H9 (cell line): Measurements from ENCODE around the gene LIPH. TPM values are rescaled to one million over a fixed set of nuclear protein-coding genes. Genes with fewer than 3 reads are reported as not detected.

Experiments used
- DNase-seq: peaks from one replicate; pipeline ENCODE4 v3.0.0-alpha.2; 2017
- H2AFZ ChIP-seq: one replicate; pipeline ENCODE4 v1.6.1; 2013; ENCODE audit warnings: mild to moderate bottlenecking, low read length, control low read depth, moderate library complexity
- H2AK5ac ChIP-seq: 2 replicates; pipeline ENCODE4 v1.6.1; 2013; ENCODE audit warnings: low read length, control low read depth, mixed read lengths; ENCODE audit not compliant: insufficient read length
- H2BK120ac ChIP-seq: one replicate; pipeline ENCODE4 v1.6.1; 2013; ENCODE audit warnings: low read depth, mild to moderate bottlenecking, low read length, control low read depth, inconsistent platforms; ENCODE audit not compliant: poor library complexity, severe bottlenecking
- H2BK12ac ChIP-seq: 2 replicates; pipeline ENCODE4 v1.6.1; 2013; ENCODE audit warnings: low read length, control low read depth, mixed read lengths, low read depth; ENCODE audit not compliant: insufficient read length
- H2BK15ac ChIP-seq: 2 replicates; pipeline ENCODE4 v1.6.1; 2013; ENCODE audit warnings: low read depth, low read length, control low read depth
- H2BK20ac ChIP-seq: one replicate; pipeline ENCODE4 v1.6.1; 2013; ENCODE audit warnings: low read depth, mild to moderate bottlenecking, low read length, control low read depth, inconsistent platforms; ENCODE audit not compliant: poor library complexity, severe bottlenecking
- H2BK5ac ChIP-seq: 2 replicates; pipeline ENCODE4 v1.6.1; 2013; ENCODE audit warnings: low read length, control low read depth, mixed read lengths; ENCODE audit not compliant: insufficient read length
- H3K14ac ChIP-seq: 2 replicates; pipeline ENCODE4 v1.6.1; 2013; ENCODE audit warnings: low read length, control low read depth; ENCODE audit not compliant: insufficient read depth
- H3K18ac ChIP-seq: 2 replicates; pipeline ENCODE4 v1.6.1; 2013; ENCODE audit warnings: low read depth, mild to moderate bottlenecking, mixed read lengths, low read length, control low read depth; ENCODE audit not compliant: insufficient read length
- H3K23ac ChIP-seq: 2 replicates; pipeline ENCODE4 v1.6.1; 2013; ENCODE audit warnings: low read length, control low read depth, mixed read lengths, low read depth; ENCODE audit not compliant: insufficient read length
- H3K23me2 ChIP-seq: 2 replicates; pipeline ENCODE4 v1.6.1; 2013; ENCODE audit warnings: low read depth, mild to moderate bottlenecking, mixed read lengths, low read length, control low read depth; ENCODE audit not compliant: insufficient read length, poor library complexity, severe bottlenecking
- H3K27ac ChIP-seq: 2 replicates; pipeline ENCODE4 v1.5.1; 2013; ENCODE audit warnings: low read length, control low read depth, mixed read lengths, low read depth; ENCODE audit not compliant: insufficient read length
- H3K27me3 ChIP-seq: 2 replicates; pipeline ENCODE4 v1.6.1; 2013; ENCODE audit warnings: low read length, control low read depth, inconsistent platforms; ENCODE audit not compliant: insufficient read depth
- H3K4ac ChIP-seq: 2 replicates; pipeline ENCODE4 v1.6.1; 2013; ENCODE audit warnings: low read depth, mild to moderate bottlenecking, control low read depth, inconsistent platforms, low read length, moderate library complexity
- H3K4me1 ChIP-seq: 2 replicates; pipeline ENCODE4 v1.6.1; 2013; ENCODE audit warnings: low read length, control low read depth, inconsistent platforms; ENCODE audit not compliant: insufficient read depth
- H3K4me2 ChIP-seq: 2 replicates; pipeline ENCODE4 v1.6.1; 2013; ENCODE audit warnings: low read length, control low read depth, mixed read lengths; ENCODE audit not compliant: insufficient read length, insufficient read depth
- H3K56ac ChIP-seq: 2 replicates; pipeline ENCODE4 v1.6.1; 2013; ENCODE audit warnings: low read depth, mild to moderate bottlenecking, mixed read lengths, low read length, control low read depth; ENCODE audit not compliant: insufficient read length
- H3K79me1 ChIP-seq: 2 replicates; pipeline ENCODE4 v1.6.1; 2013; ENCODE audit warnings: low read depth, mild to moderate bottlenecking, moderate library complexity, low read length, control low read depth, inconsistent platforms; ENCODE audit not compliant: insufficient read depth, poor library complexity, severe bottlenecking
- H3K79me2 ChIP-seq: 2 replicates; pipeline ENCODE4 v1.6.1; 2013; ENCODE audit warnings: low read length, control low read depth, inconsistent platforms; ENCODE audit not compliant: insufficient read depth
- H3K9ac ChIP-seq: 2 replicates; pipeline ENCODE4 v1.6.1; 2013; ENCODE audit warnings: low read length, control low read depth, mixed read lengths; ENCODE audit not compliant: insufficient read length; ENCODE audit errors: extremely low read depth
- H3K9me3 ChIP-seq: one replicate; pipeline ENCODE4 v1.6.1; 2013; ENCODE audit warnings: low read depth, low read length, inconsistent platforms; ENCODE audit not compliant: control insufficient read depth
- H3T11ph ChIP-seq: one replicate; pipeline ENCODE4 v1.6.1; 2013; ENCODE audit warnings: mild to moderate bottlenecking, low read length, control low read depth, inconsistent platforms
- H4K20me1 ChIP-seq: one replicate; pipeline ENCODE4 v1.6.1; 2013; ENCODE audit not compliant: control insufficient read depth, insufficient read length, insufficient read depth
- H4K5ac ChIP-seq: 2 replicates; pipeline ENCODE4 v1.6.1; 2013; ENCODE audit warnings: low read depth, mild to moderate bottlenecking, mixed read lengths, low read length, control low read depth; ENCODE audit not compliant: insufficient read length
- H4K8ac ChIP-seq: replicated peaks from 2 replicates; pipeline ENCODE4 v1.6.1; 2013; ENCODE audit warnings: low read length, control low read depth, mixed read lengths, low read depth; ENCODE audit not compliant: insufficient read length
- H4K91ac ChIP-seq: 2 replicates; pipeline ENCODE4 v1.6.1; 2013; ENCODE audit warnings: low read depth, mild to moderate bottlenecking, moderate library complexity, mixed read lengths, low read length, control low read depth; ENCODE audit not compliant: insufficient read length
- H3K27ac Mint-ChIP-seq, 3 experiments: 2 replicates in 2 of 3; 3 replicates in 1 of 3; pipeline ENCODE4 v1.8.0; 2020 to 2021; ENCODE audit warnings: mixed read lengths in 3 of 3, mild to moderate bottlenecking in 1 of 3, moderate library complexity in 1 of 3
- H3K27me3 Mint-ChIP-seq: 2 replicates; pipeline ENCODE4 v1.8.0; 2021; ENCODE audit warnings: low read depth, mild to moderate bottlenecking, moderate library complexity, mixed read lengths
- H3K36me3 Mint-ChIP-seq, 3 experiments: 2 replicates in 2 of 3; 3 replicates in 1 of 3; pipeline ENCODE4 v1.8.0; 2020 to 2021; ENCODE audit warnings: low read depth in 3 of 3, mixed read lengths in 3 of 3; ENCODE audit not compliant: insufficient read depth in 1 of 3
- H3K4me1 Mint-ChIP-seq, 2 experiments: 2 replicates each; pipeline ENCODE4 v1.8.0; 2020; ENCODE audit warnings: mixed read lengths in 2 of 2
- H3K4me3 Mint-ChIP-seq, 2 experiments: 2 replicates in 1 of 2; 3 replicates in 1 of 2; pipeline ENCODE4 v1.8.0; 2020 to 2021; ENCODE audit warnings: mild to moderate bottlenecking in 2 of 2, mixed read lengths in 2 of 2, moderate library complexity in 1 of 2
- H3K9me3 Mint-ChIP-seq, 2 experiments: 2 replicates in 1 of 2; 3 replicates in 1 of 2; pipeline ENCODE4 v1.8.0; 2020; ENCODE audit warnings: mild to moderate bottlenecking in 2 of 2, mixed read lengths in 2 of 2, moderate library complexity in 1 of 2
- WGBS: extraction: QIAGEN DNeasy Blood & Tissue Kit; methylation state at CpG from one replicate; pipeline ENCODE4 v1.1.7; 2013; ENCODE audit warnings: missing lambda C conversion rate, low lambda C conversion rate, mixed read lengths; ENCODE audit not compliant: insufficient read length; ENCODE audit errors: extremely low coverage; 5-methylcytosine and 5-hydroxymethylcytosine counted together
- total RNA-seq: library from RNA; stranded (reverse); gene quantifications from 2 replicates; pipeline ENCODE4 v1.2.1, GENCODE V29; 2021
- TF ChIP-seq, protein P1 (sequence below): fragments of 200-600 bp; sonication (generic); conservative IDR thresholded peaks from 3 replicates; pipeline ENCODE4 v1.8.0; 2021; ENCODE audit warnings: antibody characterized with exemption, mild to moderate bottlenecking

LIPH gene
- total RNA-seq, 1 experiment from 2014 or later: 0.17 TPM

DNA sequence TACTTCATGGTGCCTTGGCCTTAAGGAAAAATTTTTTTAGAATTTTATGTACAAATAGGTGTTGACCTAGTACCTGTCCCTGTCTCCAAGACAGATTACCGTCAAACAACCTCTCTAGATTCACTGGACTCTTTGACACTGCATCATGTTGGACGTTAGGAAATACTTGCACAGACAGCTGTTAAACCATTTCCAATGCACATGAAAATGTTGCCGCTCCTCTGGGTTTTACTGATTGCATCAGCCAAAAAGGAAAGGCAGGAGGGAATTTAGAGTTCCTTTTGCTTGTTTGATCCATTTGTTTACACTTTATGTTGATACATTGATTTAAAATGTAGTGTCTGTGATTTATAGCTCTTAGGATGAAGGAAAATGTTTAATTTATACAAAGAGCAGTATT lies 68.1 kb downstream of the LIPH start:
- Mint-ChIP-seq H3K4me3 (no peak overlapping the region), H3K27me3 (no peaks in the 10 kb centered on the region), H3K27ac (no peak overlapping the region), H3K9me3 (no peaks in the 10 kb centered on the region), H3K36me3 (peaks cover 0 to 4% (median 0%) of the 10 kb centered on the region in 3 experiments; a peak in 3 of 7 replicates), H3K4me1 (no peaks in the 10 kb centered on the region)
- no peak overlapping the region for H2AK5ac ChIP-seq
- H3K56ac ChIP-seq: no peak overlapping the region
- H3K4me2 ChIP-seq: no peak overlapping the region
- no peak overlapping the region for H3K18ac ChIP-seq
- H2BK120ac ChIP-seq: no peak overlapping the region
- H3K79me2 ChIP-seq: no peaks in the 10 kb centered on the region
- no peak overlapping the region for H3T11ph ChIP-seq
- H2BK5ac ChIP-seq: no peak overlapping the region
- no peak overlapping the region for H3K4ac ChIP-seq
- no peak overlapping the region for H2BK12ac ChIP-seq
- no peaks in the 10 kb centered on the region for H4K20me1 ChIP-seq
- H4K5ac ChIP-seq: no peak overlapping the region
- H3K9me3 ChIP-seq: no peaks in the 10 kb centered on the region
- no peak overlapping the region for H3K27ac ChIP-seq
- H2BK15ac ChIP-seq: no peak overlapping the region
- no peak overlapping the region for H3K14ac ChIP-seq
- TF ChIP-seq, protein P1, sequence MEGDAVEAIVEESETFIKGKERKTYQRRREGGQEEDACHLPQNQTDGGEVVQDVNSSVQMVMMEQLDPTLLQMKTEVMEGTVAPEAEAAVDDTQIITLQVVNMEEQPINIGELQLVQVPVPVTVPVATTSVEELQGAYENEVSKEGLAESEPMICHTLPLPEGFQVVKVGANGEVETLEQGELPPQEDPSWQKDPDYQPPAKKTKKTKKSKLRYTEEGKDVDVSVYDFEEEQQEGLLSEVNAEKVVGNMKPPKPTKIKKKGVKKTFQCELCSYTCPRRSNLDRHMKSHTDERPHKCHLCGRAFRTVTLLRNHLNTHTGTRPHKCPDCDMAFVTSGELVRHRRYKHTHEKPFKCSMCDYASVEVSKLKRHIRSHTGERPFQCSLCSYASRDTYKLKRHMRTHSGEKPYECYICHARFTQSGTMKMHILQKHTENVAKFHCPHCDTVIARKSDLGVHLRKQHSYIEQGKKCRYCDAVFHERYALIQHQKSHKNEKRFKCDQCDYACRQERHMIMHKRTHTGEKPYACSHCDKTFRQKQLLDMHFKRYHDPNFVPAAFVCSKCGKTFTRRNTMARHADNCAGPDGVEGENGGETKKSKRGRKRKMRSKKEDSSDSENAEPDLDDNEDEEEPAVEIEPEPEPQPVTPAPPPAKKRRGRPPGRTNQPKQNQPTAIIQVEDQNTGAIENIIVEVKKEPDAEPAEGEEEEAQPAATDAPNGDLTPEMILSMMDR: no peak
- no peaks in the 10 kb centered on the region for H3K4me1 ChIP-seq
- no CpG with 5 or more reads among the region's 3 CpGs for WGBS
- H3K27me3 ChIP-seq: no peaks in the 10 kb centered on the region
- no peak overlapping the region for H3K23ac ChIP-seq
- H3K79me1 ChIP-seq: no peaks in the 10 kb centered on the region
- H3K23me2 ChIP-seq: no peaks in the 10 kb centered on the region
- H4K8ac ChIP-seq: no peak overlapping the region
- DNase-seq: no peak
- H3K9ac ChIP-seq: no peak overlapping the region
- H2AFZ ChIP-seq: no peak overlapping the region
- H2BK20ac ChIP-seq: no peak overlapping the region
- H4K91ac ChIP-seq: no peak overlapping the region
